KMS-11 (cell line): ENCODE data around the gene SPTB.

Experiments used
- H2AFZ ChIP-seq: fragments of 200-600 bp; sonication (generic); 2 replicates; pipeline ENCODE4 v1.6.1; 2016; ENCODE audit warnings: antibody characterized with exemption, mixed run types, low read depth
- H3K27ac ChIP-seq: fragments of 200-600 bp; sonication (generic); 2 replicates; pipeline ENCODE4 v1.6.1; 2016; ENCODE audit warnings: mild to moderate bottlenecking, mixed run types
- H3K27me3 ChIP-seq: fragments of 200-600 bp; sonication (generic); 2 replicates; pipeline ENCODE4 v1.6.1; 2017; ENCODE audit warnings: mild to moderate bottlenecking, low read depth, mixed run types, moderate library complexity; ENCODE audit not compliant: insufficient read depth
- H3K36me3 ChIP-seq: fragments of 200-600 bp; sonication (generic); 2 replicates; pipeline ENCODE4 v1.6.1; 2017; ENCODE audit warnings: mild to moderate bottlenecking, mixed run types; ENCODE audit not compliant: insufficient read depth
- H3K4me1 ChIP-seq: fragments of 200-600 bp; sonication (generic); 2 replicates; pipeline ENCODE4 v1.6.1; 2016; ENCODE audit warnings: mild to moderate bottlenecking, low read depth, mixed run types; ENCODE audit not compliant: poor library complexity, severe bottlenecking
- H3K4me2 ChIP-seq: fragments of 200-600 bp; sonication (generic); 2 replicates; pipeline ENCODE4 v1.7.0; 2016; ENCODE audit warnings: mild to moderate bottlenecking, mixed run types
- H3K4me3 ChIP-seq: fragments of 200-600 bp; sonication (generic); IDR thresholded peaks from 2 replicates; pipeline ENCODE4 v1.6.1; 2017; ENCODE audit warnings: low read depth, low read length, mixed read lengths; ENCODE audit not compliant: insufficient read depth
- H3K79me2 ChIP-seq: fragments of 200-600 bp; sonication (generic); 2 replicates; pipeline ENCODE4 v1.6.1; 2016; ENCODE audit warnings: low read depth, mixed run types; ENCODE audit not compliant: insufficient read depth
- H3K9ac ChIP-seq: fragments of 200-600 bp; sonication (generic); 2 replicates; pipeline ENCODE4 v1.6.1; 2016; ENCODE audit warnings: mild to moderate bottlenecking, mixed run types
- H4K20me1 ChIP-seq: fragments of 200-600 bp; sonication (generic); 2 replicates; pipeline ENCODE4 v1.6.1; 2016; ENCODE audit warnings: mild to moderate bottlenecking, mixed run types; ENCODE audit not compliant: insufficient read depth
- TF ChIP-seq, protein P1 (sequence below): fragments of 200-600 bp; sonication (generic); conservative IDR thresholded peaks from 2 replicates; pipeline ENCODE4 v1.6.1; 2017; ENCODE audit warnings: low read depth, mild to moderate bottlenecking, antibody characterized with exemption, low read length, moderate library complexity, mixed read lengths

The SPTB gene

DNA sequence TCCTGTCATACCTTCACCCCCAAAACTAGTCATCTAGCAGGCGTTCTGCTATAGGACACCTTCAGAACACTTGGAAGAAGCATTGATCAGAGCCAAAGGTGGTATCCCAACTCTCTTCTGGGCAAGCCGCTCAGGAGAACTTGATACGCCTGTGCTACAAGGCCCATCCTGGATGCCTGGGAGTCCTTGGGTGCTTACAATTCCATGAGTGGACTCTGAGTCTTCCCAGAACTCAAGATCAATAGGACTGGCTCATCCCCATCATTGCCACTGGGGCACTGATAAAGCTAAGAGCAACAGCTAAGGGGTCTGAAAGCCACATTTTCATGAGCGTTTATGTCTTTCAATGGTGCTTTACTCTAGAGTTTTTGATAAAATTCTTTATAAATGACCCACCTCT lies 1.9 kb downstream of the SPTB start:
- Histone ChIP-seq H3K4me2 (no peak overlapping the region), H3K27me3 (no peaks in the 10 kb centered on the region), H3K4me1 (peaks cover 11% of the 10 kb centered on the region), H3K27ac (no peak overlapping the region), H3K4me3 (no peak overlapping the region), H2AFZ (no peak overlapping the region), H3K36me3 (no peaks in the 10 kb centered on the region), H3K79me2 (no peaks in the 10 kb centered on the region), H4K20me1 (no peaks in the 10 kb centered on the region), H3K9ac (no peak overlapping the region)
- TF ChIP-seq, protein P1, sequence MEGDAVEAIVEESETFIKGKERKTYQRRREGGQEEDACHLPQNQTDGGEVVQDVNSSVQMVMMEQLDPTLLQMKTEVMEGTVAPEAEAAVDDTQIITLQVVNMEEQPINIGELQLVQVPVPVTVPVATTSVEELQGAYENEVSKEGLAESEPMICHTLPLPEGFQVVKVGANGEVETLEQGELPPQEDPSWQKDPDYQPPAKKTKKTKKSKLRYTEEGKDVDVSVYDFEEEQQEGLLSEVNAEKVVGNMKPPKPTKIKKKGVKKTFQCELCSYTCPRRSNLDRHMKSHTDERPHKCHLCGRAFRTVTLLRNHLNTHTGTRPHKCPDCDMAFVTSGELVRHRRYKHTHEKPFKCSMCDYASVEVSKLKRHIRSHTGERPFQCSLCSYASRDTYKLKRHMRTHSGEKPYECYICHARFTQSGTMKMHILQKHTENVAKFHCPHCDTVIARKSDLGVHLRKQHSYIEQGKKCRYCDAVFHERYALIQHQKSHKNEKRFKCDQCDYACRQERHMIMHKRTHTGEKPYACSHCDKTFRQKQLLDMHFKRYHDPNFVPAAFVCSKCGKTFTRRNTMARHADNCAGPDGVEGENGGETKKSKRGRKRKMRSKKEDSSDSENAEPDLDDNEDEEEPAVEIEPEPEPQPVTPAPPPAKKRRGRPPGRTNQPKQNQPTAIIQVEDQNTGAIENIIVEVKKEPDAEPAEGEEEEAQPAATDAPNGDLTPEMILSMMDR, result no peak

DNA sequence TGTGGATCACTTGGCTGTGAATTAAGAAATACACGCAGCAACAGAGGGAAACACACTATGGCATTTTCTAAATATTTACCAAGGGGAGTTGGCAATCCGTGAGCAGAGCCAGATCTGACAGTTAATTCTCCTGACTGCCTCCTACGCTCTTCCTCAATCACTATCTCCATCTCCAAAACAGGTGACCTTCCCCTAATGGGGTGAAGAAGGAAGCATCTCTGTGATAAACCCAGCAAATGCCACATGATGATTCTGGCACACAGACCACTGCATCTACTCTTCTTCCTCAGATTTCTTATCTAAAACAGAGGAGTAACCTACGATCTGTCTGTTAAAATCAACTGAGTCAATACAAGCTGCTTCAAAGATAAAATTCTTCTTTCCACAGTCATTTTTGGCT lies 4.4 kb downstream of the SPTB start:
- Histone ChIP-seq H2AFZ (no peak overlapping the region), H3K9ac (no peak overlapping the region), H3K4me3 (no peak overlapping the region), H3K4me2 (no peak overlapping the region), H3K27me3 (no peaks in the 10 kb centered on the region), H3K79me2 (no peaks in the 10 kb centered on the region), H4K20me1 (no peaks in the 10 kb centered on the region), H3K4me1 (no peaks in the 10 kb centered on the region), H3K27ac (no peak overlapping the region), H3K36me3 (no peaks in the 10 kb centered on the region)
- TF ChIP-seq, protein P1, result no peak

DNA sequence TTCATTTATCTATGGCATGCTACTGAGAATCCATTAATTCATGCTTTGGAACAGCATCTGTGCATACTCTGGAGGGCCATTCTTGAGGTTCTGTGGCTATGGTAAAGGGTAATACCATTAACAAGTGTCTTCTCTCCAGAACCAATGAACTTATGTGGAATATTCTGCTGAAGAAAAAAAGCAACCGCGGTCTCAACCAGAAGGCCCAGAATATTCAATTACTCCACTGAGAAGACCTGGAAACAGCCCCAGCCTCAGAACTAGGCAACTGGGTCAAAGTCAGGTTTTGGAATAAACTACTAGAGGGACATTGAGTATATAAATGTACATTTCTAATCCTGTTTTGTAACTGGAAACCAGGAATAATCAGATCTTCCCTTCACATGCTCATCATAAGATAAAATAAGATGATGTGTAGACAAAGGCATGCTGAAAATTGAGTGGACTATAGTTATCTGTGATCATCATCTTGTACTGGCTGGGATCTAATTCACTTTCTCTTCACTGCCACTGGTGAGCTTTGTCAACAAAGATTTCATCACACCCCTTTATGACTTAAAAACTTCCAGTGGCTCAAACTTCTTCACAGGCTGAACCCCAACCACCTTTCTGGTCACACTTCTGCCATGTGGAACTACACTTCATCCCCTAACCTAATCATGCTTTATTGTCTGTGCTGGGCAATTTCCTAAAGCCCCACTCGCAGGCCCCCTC lies 6.0 kb downstream of the SPTB start:
- no peak overlapping the region for H3K27ac ChIP-seq
- no peak overlapping the region for H2AFZ ChIP-seq
- H3K79me2 ChIP-seq, result no peaks in the 10 kb centered on the region
- no peak overlapping the region for H3K4me3 ChIP-seq
- no peak overlapping the region for H3K9ac ChIP-seq
- H3K4me2 ChIP-seq, result no peak overlapping the region
- H3K27me3 ChIP-seq, result no peaks in the 10 kb centered on the region
- TF ChIP-seq, protein P1, result no peak
- no peaks in the 10 kb centered on the region for H3K4me1 ChIP-seq
- no peaks in the 10 kb centered on the region for H3K36me3 ChIP-seq
- H4K20me1 ChIP-seq, result no peaks in the 10 kb centered on the region

DNA sequence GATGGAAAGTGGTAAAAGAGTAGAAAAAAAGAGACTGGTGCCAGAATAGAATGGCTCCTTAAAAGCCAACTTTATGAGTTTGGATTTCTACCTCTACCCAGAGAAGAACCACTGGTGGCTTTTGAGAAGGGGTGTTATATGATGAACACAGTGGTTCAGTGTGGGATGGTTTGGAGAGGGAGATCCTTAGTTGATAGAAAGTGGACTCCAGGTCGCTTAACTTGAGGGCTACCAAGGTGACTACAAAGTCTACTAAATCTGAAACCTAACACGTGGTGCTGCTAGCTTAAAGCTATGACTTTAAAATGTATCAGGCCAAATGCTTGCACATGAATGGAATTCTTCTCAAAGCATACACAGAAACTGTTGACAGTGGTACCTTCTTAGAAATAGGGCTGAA lies 8.4 kb downstream of the SPTB start:
- Histone ChIP-seq H3K4me1 (no peaks in the 10 kb centered on the region), H2AFZ (no peak overlapping the region), H3K4me2 (no peak overlapping the region), H3K27me3 (no peaks in the 10 kb centered on the region), H4K20me1 (no peaks in the 10 kb centered on the region), H3K9ac (no peak overlapping the region), H3K36me3 (no peaks in the 10 kb centered on the region), H3K4me3 (no peak overlapping the region), H3K79me2 (no peaks in the 10 kb centered on the region), H3K27ac (no peak overlapping the region)
- TF ChIP-seq, protein P1, result no peak
